GOT3 (cell line): ENCODE data around the gene COL13A1.

Source experiments
- DNase-seq: peaks from one replicate; lab custom pipeline; 2025; ENCODE audit warnings: mixed read lengths; lab: John Stamatoyannopoulos, UW

The COL13A1 gene

GRCh38 chr10:69963835-69964710 is 162.4 kb downstream of the COL13A1 start:
- DNase-seq = no peak

- no peak for DNase-seq
Measured at GRCh38 chr10:69965086-69965485, 163.4 kb downstream of the COL13A1 start.

- no peak for DNase-seq
Measured at GRCh38 chr10:69965919-69966662, 164.4 kb downstream of the COL13A1 start.

- no peak for DNase-seq
Measured at GRCh38 chr10:69968830-69969229, 167.1 kb downstream of the COL13A1 start.

- no peak for DNase-seq
Measured at GRCh38 chr10:69969977-69970376, 168.3 kb downstream of the COL13A1 start.

GRCh38 chr10:69972981-69973397 is 171.3 kb downstream of the COL13A1 start:
- no peak for DNase-seq

GRCh38 chr10:69973678-69974077 is 172.0 kb downstream of the COL13A1 start:
- no peak for DNase-seq

GRCh38 chr10:69974551-69975155 is 172.9 kb downstream of the COL13A1 start:
- no peak for DNase-seq

- no peak for DNase-seq
Measured at GRCh38 chr10:69976795-69977546, 175.3 kb downstream of the COL13A1 start.

GRCh38 chr10:69979174-69979573 is 177.5 kb downstream of the COL13A1 start:
- DNase-seq = no peak

- DNase-seq = no peak
Measured at GRCh38 chr10:69980672-69981071, 179.0 kb downstream of the COL13A1 start.

GRCh38 chr10:69988094-69988493 is 186.4 kb downstream of the COL13A1 start:
- no peak for DNase-seq

- DNase-seq = no peak
Measured at GRCh38 chr10:69991151-69991550, 189.4 kb downstream of the COL13A1 start.

- DNase-seq = no peak
Measured at GRCh38 chr10:69994262-69994661, 192.6 kb downstream of the COL13A1 start.

- DNase-seq = no peak
Measured at GRCh38 chr10:69996611-69997010, 194.9 kb downstream of the COL13A1 start.

GRCh38 chr10:70000262-70000661 is 198.6 kb downstream of the COL13A1 start:
- DNase-seq = no peak

GRCh38 chr10:70007116-70007820 is 205.6 kb downstream of the COL13A1 start:
- no peak for DNase-seq
